IPS-NIHi11 (cell line): ENCODE results near the gene MARCHF7.
"Not testable (repeated sequence)": the region's sequence is repeated elsewhere in the genome, so short reads cannot be mapped to it uniquely, and the experiment has no call there.

ENCODE experiments used
- DNase-seq: peaks from one replicate; pipeline ENCODE4 v3.0.0; 2012; ENCODE audit warnings: mixed read lengths, low spot score

Gene MARCHF7

GRCh38 chr2:159720676-159721075, 8.4 kb downstream of the MARCHF7 start:
- DNase-seq = no peak

- DNase-seq = no peak
Measured at GRCh38 chr2:159722580-159722979, 10.3 kb downstream of the MARCHF7 start.

GRCh38 chr2:159724795-159725572, 12.7 kb downstream of the MARCHF7 start:
- not testable (repeated sequence) for DNase-seq

GRCh38 chr2:159725713-159726112, 13.4 kb downstream of the MARCHF7 start:
- no peak for DNase-seq

GRCh38 chr2:159728629-159729028, 16.3 kb downstream of the MARCHF7 start:
- DNase-seq = no peak

GRCh38 chr2:159735648-159736047, 23.3 kb downstream of the MARCHF7 start:
- DNase-seq = no peak

GRCh38 chr2:159736048-159736447, 23.7 kb downstream of the MARCHF7 start:
- DNase-seq = no peak

GRCh38 chr2:159737292-159737916, 25.1 kb downstream of the MARCHF7 start:
- DNase-seq = no peak

- no peak for DNase-seq
Measured at GRCh38 chr2:159737917-159738296, 25.6 kb downstream of the MARCHF7 start.

- DNase-seq = peak; percentile 12
Measured at GRCh38 chr2:159738509-159739390, 26.4 kb downstream of the MARCHF7 start.

- DNase-seq = no peak
Measured at GRCh38 chr2:159742846-159743245, 30.5 kb downstream of the MARCHF7 start.

GRCh38 chr2:159744363-159744762, 32.1 kb downstream of the MARCHF7 start:
- no peak for DNase-seq

GRCh38 chr2:159745237-159745636, 32.9 kb downstream of the MARCHF7 start:
- DNase-seq = not testable (repeated sequence)

GRCh38 chr2:159748089-159748488, 35.8 kb downstream of the MARCHF7 start:
- no peak for DNase-seq

- no peak for DNase-seq
Measured at GRCh38 chr2:159750873-159751272, 38.6 kb downstream of the MARCHF7 start.

GRCh38 chr2:159753797-159754196, 41.5 kb downstream of the MARCHF7 start:
- no peak for DNase-seq

GRCh38 chr2:159755014-159755413, 42.7 kb downstream of the MARCHF7 start:
- DNase-seq = no peak

- DNase-seq = peak; percentile 65
Measured at GRCh38 chr2:159755788-159756187, 43.5 kb downstream of the MARCHF7 start.

GRCh38 chr2:159758239-159758638, 45.9 kb downstream of the MARCHF7 start:
- no peak for DNase-seq

- no peak for DNase-seq
Measured at GRCh38 chr2:159758686-159759085, 46.4 kb downstream of the MARCHF7 start.

GRCh38 chr2:159759577-159759976, 47.3 kb downstream of the MARCHF7 start:
- no peak for DNase-seq

GRCh38 chr2:159760326-159760725, 48.0 kb downstream of the MARCHF7 start:
- no peak for DNase-seq

- DNase-seq = no peak
Measured at GRCh38 chr2:159762075-159762474, 49.8 kb downstream of the MARCHF7 start.
